Raji (cell line): ENCODE measurements around the gene TBX18.

Experiments used
- POLR2A ChIP-seq: IDR thresholded peaks from 2 replicates; pipeline ENCODE4 v1.6.1; 2011; ENCODE audit warnings: low read depth, low read length, control low read depth; ENCODE audit not compliant: insufficient read depth

Gene TBX18

GRCh38 chr6:84738996-84739865, 25.2 kb downstream of the TBX18 start:
- no peak for TF ChIP-seq POLR2A

DNA sequence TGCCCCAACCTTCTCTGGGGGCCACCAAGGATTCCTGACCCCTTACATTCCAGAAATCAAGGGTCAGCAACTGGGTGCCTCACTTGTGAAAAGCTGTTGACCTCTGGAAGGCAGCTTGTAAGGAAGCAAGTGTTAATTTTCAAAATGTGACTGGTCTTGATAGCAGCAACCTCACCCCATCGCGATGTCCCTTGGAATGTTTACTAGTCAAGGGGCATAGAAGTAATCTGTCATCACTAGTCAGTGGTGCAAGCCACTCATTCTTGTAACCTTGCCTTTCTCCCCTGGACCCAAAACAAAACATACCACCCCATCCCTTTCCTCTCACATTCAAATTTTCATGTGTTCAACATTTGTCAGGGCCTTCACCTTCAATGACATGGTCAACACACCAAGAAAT, 30.5 kb downstream of the TBX18 start:
- TF ChIP-seq POLR2A, result no peak

DNA sequence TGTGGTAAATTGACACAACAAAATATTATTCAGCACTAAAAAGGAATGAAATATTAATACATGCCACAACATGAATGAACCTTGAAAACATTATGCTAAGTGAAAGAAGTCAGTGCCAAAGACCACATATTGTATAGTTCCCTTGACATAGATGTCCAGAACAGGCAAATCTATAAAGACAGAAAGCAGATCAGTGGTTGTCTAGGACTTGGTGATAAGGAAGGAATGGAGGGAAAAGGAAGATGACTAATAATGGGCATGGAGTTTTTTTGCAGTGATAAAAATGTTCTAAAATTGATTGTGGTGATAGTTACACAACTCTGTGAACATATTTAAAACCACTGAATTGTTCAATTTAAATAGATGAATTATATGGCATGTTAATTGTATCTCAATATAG, 32.5 kb downstream of the TBX18 start:
- no peak for TF ChIP-seq POLR2A

GRCh38 chr6:84731401-84731800, 33.0 kb downstream of the TBX18 start:
- no peak for TF ChIP-seq POLR2A

DNA sequence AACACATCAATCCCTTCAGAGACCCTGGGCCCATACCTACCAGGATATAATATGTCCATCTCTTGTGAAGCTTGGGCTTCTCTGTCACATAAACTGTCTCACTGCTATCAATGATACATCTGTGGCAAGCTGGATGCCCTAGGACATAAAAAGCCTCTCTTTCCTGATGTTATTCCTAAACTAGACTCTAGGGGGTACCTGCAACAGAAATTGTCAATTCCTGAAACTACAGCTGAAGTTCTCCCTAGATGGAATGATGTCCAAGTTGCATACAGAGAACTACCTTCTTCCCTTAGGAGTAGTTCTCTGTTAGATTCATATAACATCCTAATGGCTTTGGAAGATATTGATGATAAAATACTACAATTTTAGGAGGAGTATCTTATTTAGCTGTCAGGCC, 35.8 kb downstream of the TBX18 start:
- TF ChIP-seq POLR2A, result no peak

GRCh38 chr6:84719152-84719551, 45.2 kb downstream of the TBX18 start:
- no peak for TF ChIP-seq POLR2A

- TF ChIP-seq POLR2A, result no peak
Measured at GRCh38 chr6:84718038-84718955, 46.1 kb downstream of the TBX18 start.

GRCh38 chr6:84709121-84709520, 55.3 kb downstream of the TBX18 start:
- TF ChIP-seq POLR2A, result no peak

DNA sequence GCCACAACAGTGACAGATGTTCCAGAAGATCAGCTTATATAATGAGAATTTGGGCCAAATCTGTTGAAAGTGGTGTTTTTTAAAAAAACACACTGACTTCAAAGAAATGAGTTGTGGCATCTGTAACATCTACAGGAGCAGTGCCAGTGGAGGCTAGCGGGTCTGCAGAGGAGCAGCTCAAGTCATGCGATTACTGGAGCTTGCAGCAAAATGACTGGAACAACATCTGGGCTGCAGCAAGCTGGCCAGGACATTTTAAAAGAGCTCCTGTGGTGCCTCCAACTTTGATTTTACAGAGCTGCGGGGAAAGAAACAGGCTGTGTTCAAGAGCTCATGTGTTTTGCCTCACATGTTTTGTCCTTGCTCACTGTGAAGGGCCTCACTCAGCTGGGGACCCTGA, 57.2 kb downstream of the TBX18 start:
- TF ChIP-seq POLR2A, result no peak

DNA sequence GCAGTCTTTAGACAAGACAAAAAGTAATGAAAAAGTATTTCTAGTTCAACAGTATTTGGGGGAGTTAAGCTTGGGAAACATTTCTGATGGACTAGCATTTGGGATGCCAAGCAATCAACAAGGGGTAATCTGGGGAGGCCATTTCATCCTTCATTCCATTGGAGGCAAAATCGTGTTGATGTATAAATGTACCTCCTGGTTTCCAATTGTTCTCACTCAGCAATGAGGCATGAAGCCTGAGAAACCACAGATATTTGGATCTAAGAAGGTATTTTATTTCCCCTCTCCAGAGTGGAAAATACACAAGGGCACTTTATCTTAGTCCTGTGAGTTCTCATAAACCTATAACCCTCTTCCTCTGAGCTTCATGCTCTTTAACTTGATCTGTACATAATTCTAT, 68.2 kb downstream of the TBX18 start:
- TF ChIP-seq POLR2A, result no peak

GRCh38 chr6:84691978-84692623, 72.3 kb downstream of the TBX18 start:
- TF ChIP-seq POLR2A, result no peak

DNA sequence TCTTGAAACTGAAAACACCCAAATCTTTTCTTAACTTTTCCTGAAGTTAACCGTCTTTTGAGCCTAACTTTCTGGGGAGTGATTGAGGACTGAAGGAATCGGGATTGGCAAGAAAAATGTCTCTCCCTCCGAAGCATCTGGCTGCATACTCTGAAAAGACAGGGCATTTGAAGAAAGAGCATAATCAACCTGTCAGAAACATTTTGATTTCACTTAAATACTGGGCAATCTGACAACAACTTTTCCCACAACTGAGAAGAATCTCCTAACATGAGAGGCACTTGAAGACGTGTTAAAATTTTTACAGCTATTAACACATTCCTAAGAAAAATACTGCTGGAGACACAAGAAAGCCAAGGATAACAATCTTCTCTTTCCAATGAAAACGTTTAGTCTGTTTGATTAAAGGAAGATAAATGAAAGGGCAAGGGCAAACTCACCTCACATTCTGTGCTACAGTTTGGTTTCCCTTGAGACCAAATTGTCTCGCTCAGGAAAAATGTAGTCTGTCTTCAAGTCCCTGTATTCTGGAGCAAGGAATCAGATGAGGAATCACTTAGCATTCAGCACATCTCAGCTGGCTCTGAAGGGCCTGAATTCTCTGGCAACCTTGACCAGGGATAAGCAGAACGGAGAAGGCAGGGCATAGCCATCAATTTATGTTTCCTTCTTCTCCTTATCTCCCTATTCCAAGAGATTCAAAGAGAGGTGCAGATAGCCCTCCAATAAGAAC, 76.1 kb downstream of the TBX18 start:
- TF ChIP-seq POLR2A, result no peak

- TF ChIP-seq POLR2A, result no peak
Measured at GRCh38 chr6:84687431-84687830, 77.0 kb downstream of the TBX18 start.

DNA sequence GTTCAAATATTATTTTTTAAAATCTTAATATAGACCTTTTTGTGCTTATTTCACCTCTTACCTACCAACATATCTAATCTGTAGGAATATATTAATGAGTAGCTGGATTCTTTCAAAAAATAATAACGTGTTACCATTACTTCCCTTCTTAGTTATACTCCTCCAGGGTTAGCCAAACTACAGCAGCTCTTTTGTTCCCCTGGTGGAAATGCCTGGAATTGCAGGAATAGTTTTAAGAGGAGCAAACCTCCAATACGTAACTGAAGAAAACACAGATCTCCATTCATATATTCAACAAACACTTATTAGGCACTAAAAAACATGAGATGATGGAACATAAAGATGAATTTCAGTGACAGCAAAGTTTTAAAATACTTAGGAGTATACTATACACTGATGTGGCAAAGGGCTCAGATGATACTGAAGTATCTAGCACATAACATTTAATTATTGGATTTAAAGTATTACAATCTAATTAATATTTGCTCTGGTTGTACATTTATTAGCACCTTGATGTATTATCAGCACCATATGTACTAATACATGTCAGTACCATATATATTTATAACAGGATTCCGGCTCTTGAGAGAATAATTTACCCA, 78.3 kb downstream of the TBX18 start:
- TF ChIP-seq POLR2A, result no peak
